GM12873 (cell line): Measurements from ENCODE around the gene SPRED1.

ENCODE experiments used
- TF ChIP-seq, protein P1 (sequence below): IDR thresholded peaks from 2 replicates; pipeline ENCODE4 v1.5.1; 2012; ENCODE audit warnings: low read depth, mild to moderate bottlenecking, moderate library complexity, low read length, control low read depth; ENCODE audit not compliant: insufficient read depth; ENCODE audit errors: missing control alignments

The SPRED1 gene

DNA sequence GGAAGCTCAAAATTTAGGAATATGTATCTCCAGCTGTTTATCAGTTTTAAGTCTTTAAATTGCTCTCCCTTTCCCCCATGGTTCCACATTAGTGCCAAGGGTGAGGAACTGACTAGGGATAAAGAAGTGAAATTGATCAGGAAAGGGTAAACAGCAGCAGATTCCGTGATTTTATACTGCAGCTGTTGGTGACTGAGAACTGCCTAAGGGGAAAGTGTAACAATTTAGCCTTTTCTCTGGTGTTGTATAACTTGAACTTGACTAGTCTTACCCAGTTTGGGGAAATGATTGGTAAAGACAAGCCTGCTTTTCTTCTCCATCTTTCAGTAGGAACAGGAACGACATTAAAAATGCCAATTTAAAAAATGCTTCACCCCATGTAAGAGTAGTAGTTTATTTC, 5.0 kb downstream of the SPRED1 start:
- TF ChIP-seq, protein P1, sequence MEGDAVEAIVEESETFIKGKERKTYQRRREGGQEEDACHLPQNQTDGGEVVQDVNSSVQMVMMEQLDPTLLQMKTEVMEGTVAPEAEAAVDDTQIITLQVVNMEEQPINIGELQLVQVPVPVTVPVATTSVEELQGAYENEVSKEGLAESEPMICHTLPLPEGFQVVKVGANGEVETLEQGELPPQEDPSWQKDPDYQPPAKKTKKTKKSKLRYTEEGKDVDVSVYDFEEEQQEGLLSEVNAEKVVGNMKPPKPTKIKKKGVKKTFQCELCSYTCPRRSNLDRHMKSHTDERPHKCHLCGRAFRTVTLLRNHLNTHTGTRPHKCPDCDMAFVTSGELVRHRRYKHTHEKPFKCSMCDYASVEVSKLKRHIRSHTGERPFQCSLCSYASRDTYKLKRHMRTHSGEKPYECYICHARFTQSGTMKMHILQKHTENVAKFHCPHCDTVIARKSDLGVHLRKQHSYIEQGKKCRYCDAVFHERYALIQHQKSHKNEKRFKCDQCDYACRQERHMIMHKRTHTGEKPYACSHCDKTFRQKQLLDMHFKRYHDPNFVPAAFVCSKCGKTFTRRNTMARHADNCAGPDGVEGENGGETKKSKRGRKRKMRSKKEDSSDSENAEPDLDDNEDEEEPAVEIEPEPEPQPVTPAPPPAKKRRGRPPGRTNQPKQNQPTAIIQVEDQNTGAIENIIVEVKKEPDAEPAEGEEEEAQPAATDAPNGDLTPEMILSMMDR = no peak

DNA sequence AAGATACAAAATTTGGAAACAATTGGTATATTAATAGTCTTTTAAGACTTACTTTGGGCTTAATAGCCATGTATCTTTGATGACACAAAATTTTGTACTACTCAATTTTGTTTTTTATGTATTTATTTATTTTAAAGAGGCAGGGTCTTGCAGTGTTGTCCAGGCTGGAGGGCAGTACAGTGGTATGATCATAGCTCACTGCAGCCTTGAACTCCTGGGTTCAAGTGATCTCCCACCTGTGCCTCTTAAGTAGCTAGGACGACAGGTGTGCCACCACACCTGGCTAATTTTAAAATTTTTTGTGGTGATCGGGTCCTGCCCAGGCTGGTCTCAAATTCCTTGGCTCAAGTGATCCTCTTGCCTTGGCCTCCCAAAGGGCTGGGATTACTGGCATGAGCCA, 6.5 kb downstream of the SPRED1 start:
- TF ChIP-seq, protein P1 = no peak

DNA sequence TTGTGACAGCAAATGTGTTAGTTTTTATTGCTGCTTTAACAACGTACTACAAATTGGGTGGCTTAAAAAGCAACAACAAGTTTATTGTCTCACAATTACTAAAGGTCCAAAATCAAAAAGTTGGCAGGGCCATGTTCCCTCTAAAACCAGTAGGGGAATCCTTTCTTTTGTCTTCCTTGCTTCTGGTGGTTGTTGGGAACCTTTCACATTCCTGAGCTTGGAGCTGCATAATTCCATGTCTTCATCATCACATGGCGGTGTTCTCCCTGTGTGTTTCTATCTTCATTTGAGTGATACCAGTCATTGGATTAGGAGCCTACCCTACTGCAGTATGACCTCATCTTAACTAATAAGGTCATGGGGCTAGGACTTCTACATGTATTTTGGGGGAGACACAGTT, 7.4 kb downstream of the SPRED1 start:
- TF ChIP-seq, protein P1 = no peak

DNA sequence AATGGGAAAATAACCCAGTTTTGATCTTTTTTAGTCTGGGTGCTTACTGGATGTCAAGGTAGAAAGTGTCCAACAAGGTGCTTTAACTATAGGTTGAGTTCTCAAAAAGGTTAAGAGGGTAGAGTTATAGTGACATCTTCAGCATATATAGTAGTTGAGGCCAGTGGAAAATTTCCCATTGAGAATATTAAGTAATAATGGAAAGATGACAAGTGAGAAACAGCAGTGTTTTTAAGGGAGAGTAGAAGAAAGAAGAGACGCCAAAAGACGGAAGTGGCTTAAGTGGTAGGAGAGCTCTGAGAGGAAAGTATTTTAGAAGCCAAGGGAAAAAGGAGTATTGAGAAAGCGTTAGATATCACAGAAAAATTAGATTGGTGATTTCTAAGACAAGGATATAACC, 10.6 kb downstream of the SPRED1 start:
- TF ChIP-seq, protein P1 = no peak

DNA sequence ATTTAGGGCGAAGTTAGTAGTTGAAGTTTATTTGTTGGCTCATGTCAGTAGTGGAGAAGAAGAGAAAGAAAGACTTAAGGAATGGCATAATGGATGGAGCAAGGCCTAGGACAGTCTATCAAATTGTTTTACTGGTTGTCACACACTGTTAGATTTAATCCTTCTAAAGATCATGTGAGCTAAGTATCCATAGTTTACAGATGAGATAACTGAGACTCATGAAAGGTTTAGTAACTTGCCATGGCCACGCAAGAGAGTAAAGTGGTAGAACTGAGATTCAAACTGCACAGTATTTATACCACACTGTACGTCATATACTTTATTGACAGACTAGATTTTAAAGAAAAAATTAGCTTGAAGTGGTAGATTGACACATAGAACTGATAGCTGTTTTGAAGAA, 11.4 kb downstream of the SPRED1 start:
- TF ChIP-seq, protein P1 = no peak

DNA sequence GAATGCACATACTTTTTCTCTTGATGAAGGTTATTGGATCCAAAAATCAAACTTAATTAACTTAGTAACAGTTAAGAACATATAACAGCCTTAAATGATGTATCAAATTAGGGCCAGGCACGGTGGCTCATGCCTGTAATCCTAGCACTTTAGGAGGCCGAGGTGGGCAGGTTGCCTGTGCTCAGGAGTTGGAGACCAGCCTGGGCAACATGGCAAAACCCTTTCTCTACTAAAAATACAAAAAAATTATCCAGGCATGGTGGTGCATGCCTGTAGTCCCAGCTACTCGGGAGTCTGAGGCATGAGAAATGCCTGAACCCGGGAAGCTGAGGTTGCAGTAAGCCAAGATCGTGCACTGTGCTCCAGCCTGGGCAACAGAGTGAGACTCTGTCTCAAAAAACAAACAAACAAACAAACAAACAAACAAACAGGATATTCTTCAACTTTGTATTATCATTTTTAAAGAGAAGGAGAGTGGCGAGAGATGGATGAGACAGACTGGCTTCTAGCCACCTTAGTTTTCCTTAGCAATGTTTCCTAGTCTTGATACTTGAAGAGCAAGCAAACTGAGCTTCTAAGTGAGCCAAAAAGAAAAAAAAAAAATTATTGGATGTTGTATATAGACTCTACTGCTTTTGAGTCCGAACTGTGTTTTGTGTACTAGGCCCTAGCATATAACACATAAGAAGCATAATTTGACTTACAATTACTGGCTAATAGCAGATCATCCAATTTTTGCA, 13.8 kb downstream of the SPRED1 start:
- TF ChIP-seq, protein P1 = no peak

DNA sequence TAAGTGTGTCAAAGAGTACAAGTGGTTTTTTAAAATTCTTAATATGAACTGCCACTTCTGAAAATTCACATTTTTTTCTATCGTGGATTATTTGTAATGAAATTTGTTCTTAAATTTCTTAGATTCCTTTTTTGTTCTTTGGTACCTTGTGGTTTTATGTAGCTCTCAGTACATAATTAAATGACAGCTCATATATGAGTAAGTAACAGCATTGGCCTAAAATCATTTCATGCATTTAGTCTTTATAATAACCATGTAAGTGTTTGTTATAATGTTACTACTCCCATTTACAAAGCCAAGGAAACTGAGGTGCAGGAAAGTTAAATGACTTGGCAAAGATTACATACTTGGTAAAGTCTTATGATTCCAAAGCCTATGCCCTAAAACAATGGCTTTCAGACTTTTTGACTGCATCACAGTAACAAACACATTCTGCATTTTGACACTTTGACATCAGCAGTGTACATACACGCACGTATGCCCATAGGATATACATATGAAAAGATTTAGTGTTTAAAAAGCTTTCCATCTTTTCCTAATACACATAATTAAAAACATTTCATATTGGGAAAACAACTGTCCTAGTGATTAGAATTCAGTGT, 14.9 kb downstream of the SPRED1 start:
- TF ChIP-seq, protein P1 = no peak
